HG02970 (cell line): ENCODE results near the gene RPL19.
"Not testable (repeated sequence)": the region's sequence is repeated elsewhere in the genome, so short reads cannot be mapped to it uniquely, and the experiment has no call there.

Experiments
- ATAC-seq: cut with Tn5 transposase; IDR thresholded peaks from one replicate; pipeline ENCODE4 v1.9.1; 2021; ENCODE audit warnings: mild to moderate bottlenecking, moderate library complexity, moderate number of reproducible peaks; ENCODE audit not compliant: unreplicated experiment, low FRiP score

RPL19 gene

GRCh38 chr17:39200070-39200879 lies at the start of gene RPL19:
RPL19 (plus strand) TSS chr17:39200283; CDS start chr17:39200345, 62 bp downstream.
- ATAC-seq: peak; percentile 61

- no peak for ATAC-seq
These were observed 49.3 kb upstream of the RPL19 start for GRCh38 chr17:39150795-39151149.

GRCh38 chr17:39151150-39151942 lies 48.7 kb upstream of the RPL19 start, which contains the start of gene PLXDC1:
PLXDC1 (minus strand) TSS chr17:39151637; CDS start chr17:39151437, 200 bp downstream.
- no peak for ATAC-seq

DNA sequence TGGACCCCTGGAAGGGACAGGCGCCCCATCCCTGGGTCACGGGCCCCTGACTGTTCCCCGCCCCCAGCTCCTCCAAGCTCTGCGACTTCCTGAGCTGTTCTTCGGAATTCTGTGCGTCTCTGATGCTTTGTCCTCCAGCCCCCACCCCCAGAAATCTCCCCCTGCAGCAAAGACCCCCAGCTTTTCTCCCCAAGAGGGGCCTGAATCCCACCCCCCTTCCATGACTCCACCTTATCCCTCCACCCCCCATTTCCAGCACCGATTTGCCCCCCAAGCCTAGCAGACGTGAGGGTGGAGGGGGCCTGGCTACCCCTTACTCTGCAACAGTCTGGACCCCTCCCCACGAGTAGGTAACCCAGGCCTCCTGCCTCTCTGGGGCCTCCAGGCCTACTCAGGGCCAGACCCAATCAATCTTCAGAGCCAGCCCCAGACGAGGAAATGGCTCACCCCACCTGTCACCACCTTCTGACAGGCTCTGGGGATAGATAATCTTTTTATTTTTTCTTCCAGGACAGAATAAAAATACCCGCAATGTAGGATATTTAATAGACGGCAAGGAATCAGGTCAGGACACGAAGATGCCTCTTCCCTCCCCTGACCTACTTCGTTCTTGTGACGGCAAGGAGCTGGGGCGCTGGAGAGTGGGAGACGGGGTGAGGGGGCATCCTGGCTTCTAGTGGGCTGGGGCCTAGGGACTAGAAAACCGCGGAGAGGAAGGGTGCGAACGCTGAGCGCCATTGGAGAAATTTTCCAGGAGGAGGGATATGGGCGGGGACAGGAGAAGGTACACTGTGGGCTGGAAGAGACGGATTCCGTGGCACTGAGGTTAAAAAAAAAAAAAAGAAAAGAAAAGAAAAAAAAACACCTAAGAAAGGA lies 47.9 kb upstream of the RPL19 start:
- ATAC-seq: no peak

GRCh38 chr17:39153599-39154051 lies 46.5 kb upstream of the RPL19 start:
- peak; percentile 55 for ATAC-seq

DNA sequence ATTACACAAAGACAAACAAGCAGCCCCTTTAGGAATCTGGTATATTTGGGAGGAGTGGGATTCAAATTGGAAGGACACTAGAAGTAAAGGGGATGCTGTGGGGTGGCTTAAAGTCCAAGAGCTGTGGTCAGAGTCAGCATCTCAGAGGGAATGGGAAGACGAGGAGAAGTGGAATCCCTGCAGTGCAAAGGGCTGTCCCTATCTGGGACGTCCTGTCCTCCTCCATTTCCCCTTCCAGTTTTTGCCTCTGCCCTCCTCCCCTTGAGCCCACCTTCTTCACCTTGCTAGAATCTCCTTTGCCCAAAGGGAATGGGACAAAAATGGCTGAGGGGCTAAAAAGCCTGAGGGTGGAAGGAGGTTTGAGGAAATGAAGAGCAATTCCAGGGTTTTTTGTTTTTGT lies 44.4 kb upstream of the RPL19 start:
- ATAC-seq: no peak

DNA sequence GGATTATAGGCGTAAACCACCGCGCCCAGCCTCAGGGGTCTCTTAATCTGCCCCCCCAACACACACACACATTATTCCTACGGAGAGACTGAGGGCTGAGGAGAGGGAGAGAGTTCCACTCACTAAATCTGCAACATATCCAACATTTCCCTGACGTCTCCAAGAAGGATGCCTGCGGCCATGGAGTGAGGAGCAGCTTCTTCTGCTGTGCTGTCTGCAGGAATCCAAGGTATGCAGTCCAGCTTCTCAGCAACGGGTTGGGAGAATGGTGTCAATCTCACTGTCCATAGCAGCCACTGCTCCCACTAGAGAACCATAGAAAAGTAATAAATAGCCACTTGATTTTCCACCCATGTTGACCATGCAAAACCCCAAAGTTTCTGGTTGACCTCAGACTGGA lies 43.6 kb upstream of the RPL19 start:
- no peak for ATAC-seq

- ATAC-seq: no peak
These were observed 41.5 kb upstream of the RPL19 start for GRCh38 chr17:39158623-39159022.

GRCh38 chr17:39161962-39162361 lies 38.1 kb upstream of the RPL19 start:
- ATAC-seq: no peak

GRCh38 chr17:39164675-39165143 lies 35.4 kb upstream of the RPL19 start:
- no peak for ATAC-seq

- no peak for ATAC-seq
These were observed 34.8 kb upstream of the RPL19 start for GRCh38 chr17:39165178-39165840.

GRCh38 chr17:39165841-39166349 lies 34.2 kb upstream of the RPL19 start, which contains the start of gene ARL5C:
ARL5C (minus strand) TSS chr17:39166161; CDS start chr17:39165760, 401 bp downstream.
- ATAC-seq: no peak

- ATAC-seq: no peak
These were observed 33.4 kb upstream of the RPL19 start for GRCh38 chr17:39166437-39167335.

DNA sequence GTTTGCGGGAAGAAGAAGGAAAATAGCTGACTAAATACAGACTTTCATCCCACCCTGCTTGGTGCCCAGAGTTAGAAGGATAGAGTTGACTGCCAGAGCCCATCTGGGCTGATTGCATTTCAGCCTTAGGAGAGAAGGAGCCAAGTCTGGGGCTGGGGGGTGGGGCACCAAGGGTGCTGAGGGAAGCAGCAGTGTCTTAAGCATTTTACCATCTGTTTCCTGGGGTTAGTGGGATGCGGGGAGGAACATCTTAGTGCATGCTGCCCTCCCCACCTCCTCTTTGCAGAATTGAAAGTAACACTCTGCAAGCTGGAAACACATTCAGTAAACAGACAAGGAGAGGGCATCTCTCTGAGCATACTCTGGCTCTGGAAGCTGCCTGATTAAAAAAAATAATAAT lies 32.6 kb upstream of the RPL19 start:
- no peak for ATAC-seq

GRCh38 chr17:39168503-39168902 lies 31.6 kb upstream of the RPL19 start:
- not testable (repeated sequence) for ATAC-seq

DNA sequence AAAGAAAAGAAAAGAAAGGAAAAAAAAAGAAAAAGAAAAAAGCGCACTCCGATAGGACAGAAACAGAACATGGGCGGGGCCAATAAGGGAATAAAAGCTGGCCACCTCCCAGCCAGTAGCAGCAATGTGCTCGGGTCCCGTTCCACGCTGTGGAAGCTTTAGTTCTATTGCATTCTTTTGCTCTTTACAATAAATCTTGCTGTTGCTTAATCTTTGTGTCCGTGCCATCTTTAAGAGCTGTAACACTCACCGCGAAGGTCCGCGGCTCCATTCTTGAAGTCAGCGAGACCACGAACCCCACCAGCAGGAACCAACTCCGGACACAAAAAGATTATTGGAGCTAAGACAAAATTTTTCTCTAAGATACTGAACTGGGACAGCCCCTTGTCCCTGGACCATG lies 31.0 kb upstream of the RPL19 start:
- ATAC-seq: no peak

GRCh38 chr17:39169518-39169917 lies 30.6 kb upstream of the RPL19 start:
- ATAC-seq: no peak

GRCh38 chr17:39170109-39170508 lies 30.0 kb upstream of the RPL19 start:
- no peak for ATAC-seq

GRCh38 chr17:39170558-39170957 lies 29.5 kb upstream of the RPL19 start:
- no peak for ATAC-seq
